K562 (cell line): ENCODE results near the gene GGTLC2. TPM values are rescaled to one million over a fixed set of nuclear protein-coding genes. Genes with fewer than 3 reads are reported as not detected.

Source experiments
- DIDO1 ChIP-seq: fragments of 450-650 bp; IDR thresholded peaks from 2 replicates; pipeline ENCODE4 v1.6.1; 2016; ENCODE audit warnings: low read depth, missing biosample characterization, missing genetic modification characterization
- FOXP1 ChIP-seq: sonication (generic); formaldehyde crosslinking; IDR thresholded peaks from 2 replicates; pipeline ENCODE4 v1.8.0; 2022; ENCODE audit warnings: mild to moderate bottlenecking, missing genetic modification reagents
- HNRNPL ChIP-seq: fragments of 200-400 bp; formaldehyde crosslinking; IDR thresholded peaks from 2 replicates; pipeline ENCODE4 v1.6.1; 2017; ENCODE audit warnings: low read depth, mild to moderate bottlenecking, low read length
- IFI16 ChIP-seq: fragments of 250-450 bp; sonication (Bioruptor Pico); IDR thresholded peaks from 2 replicates; pipeline ENCODE4 v2.1.2; 2022; ENCODE audit warnings: mild to moderate bottlenecking, inconsistent platforms
- KDM2B ChIP-seq: fragments of 250-450 bp; sonication (Bioruptor Pico); IDR thresholded peaks from 2 replicates; pipeline ENCODE4 v1.8.0; 2021; ENCODE audit warnings: mild to moderate bottlenecking, moderate library complexity
- MYNN ChIP-seq, 2 experiments: sonication (generic); formaldehyde crosslinking in 1 of 2; IDR thresholded peaks; 2 replicates each; pipeline versions ENCODE4 v1.5.0 to v1.6.1; 2016 to 2020; ENCODE audit warnings: antibody characterized with exemption in 1 of 2, missing genetic modification reagents in 1 of 2
- SMARCE1 ChIP-seq: fragments of 450-650 bp; IDR thresholded peaks from 2 replicates; pipeline ENCODE4 v1.7.1; 2016; ENCODE audit warnings: mild to moderate bottlenecking
- TBL1XR1 ChIP-seq, 2 experiments: IDR thresholded peaks; 2 replicates each; pipeline ENCODE4 v1.6.1; 2012; ENCODE audit warnings: improper control_type of control experiment in 2 of 2, low read length in 2 of 2, mild to moderate bottlenecking in 1 of 2
- TFE3 ChIP-seq: fragments of 450-650 bp; formaldehyde crosslinking; IDR thresholded peaks from 2 replicates; pipeline ENCODE4 v1.4.0; 2020; ENCODE audit warnings: mild to moderate bottlenecking, mixed read lengths
- ZBTB40 ChIP-seq, 2 experiments: fragments of 450-650 bp in 1 of 2; sonication (generic) in 1 of 2; formaldehyde crosslinking in 1 of 2; IDR thresholded peaks; 2 replicates each; pipeline versions ENCODE4 v1.7.1 to v1.9.0; 2016 to 2022; ENCODE audit warnings: inconsistent platforms in 1 of 2, mild to moderate bottlenecking in 1 of 2, missing genetic modification reagents in 1 of 2
- ZNF121 ChIP-seq: sonication (generic); formaldehyde crosslinking; conservative IDR thresholded peaks from 2 replicates; pipeline ENCODE4 v1.8.0; 2022; ENCODE audit warnings: missing genetic modification reagents
- ZNF253 ChIP-seq: fragments of 250-450 bp; sonication (Bioruptor Pico); conservative IDR thresholded peaks from 2 replicates; pipeline ENCODE4 v1.6.1; 2021; ENCODE audit warnings: mild to moderate bottlenecking
- ZNF639 ChIP-seq, 2 experiments: fragments of 200-800 bp in 1 of 2; sonication (Bioruptor generic) in 1 of 2; sonication (generic) in 1 of 2; formaldehyde crosslinking in 1 of 2; IDR thresholded peaks in 1 of 2; conservative IDR thresholded peaks in 1 of 2; 2 replicates each; pipeline versions ENCODE4 v1.5.0 to v1.6.1; 2016 to 2020; ENCODE audit warnings: missing compliant biosample characterization in 1 of 2, missing genetic modification characterization in 1 of 2, missing genetic modification reagents in 1 of 2
- polyA plus RNA-seq, 8 experiments: library from polyadenylated mRNA; depleted of rRNA in 4 of 8; stranded (reverse) in 5 of 8; unstranded in 3 of 8; fragments of >200 nt; fragmentation: Nextera tagmentation in 2 of 8; fragmentation: Illumina TruSeq in 1 of 8; extraction: Ambion mirVana in 2 of 8; extraction: Trizol in 1 of 8; gene quantifications; 2 replicates each; pipeline versions ENCODE4 v1.2.1 to v1.2.3, GENCODE V29; 2011 to 2014; ENCODE audit warnings: inconsistent platforms in 1 of 8, missing spikeins in 1 of 8
- total RNA-seq, 7 experiments: library from RNA; depleted of rRNA in 6 of 7; stranded (reverse); fragments of >200 nt in 6 of 7; fragmentation: Illumina TruSeq in 2 of 7; extraction: Trizol in 2 of 7; gene quantifications; 2 replicates each; pipeline versions ENCODE4 v1.2.1 to v1.2.3, GENCODE V29; 2011 to 2021; ENCODE audit warnings: low replicate concordance in 1 of 7

GGTLC2 gene
- total and polyA plus RNA-seq, 9 of the 15 experiments (the other 6 are each of a cell fraction or from before 2014, with no cell fraction given), result not detected

- TF ChIP-seq ZNF639 (CRISPR knock-in tag; conservative IDR thresholded peaks at IDR 0.05 in 1 of 2, IDR thresholded peaks at IDR 0.05 in 1 of 2) (peak in 1 of 2 experiments; percentile 90; a peak in 1 of 4 replicates), KDM2B (CRISPR knock-in tag) (no peak), ZNF253 (CRISPR knock-in tag) (no peak), IFI16 (CRISPR knock-in tag) (no peak), HNRNPL (no peak), FOXP1 (CRISPR knock-in tag) (no peak), TFE3 (CRISPR knock-in tag) (no peak), TBL1XR1 (IDR thresholded peaks at IDR 0.05; ENCODE audit: low read length in 2 of 2) (no peak), ZNF121 (CRISPR knock-in tag) (no peak), DIDO1 (tag) (no peak), MYNN (IDR thresholded peaks at IDR 0.05) (no peak), MYNN (CRISPR knock-in tag; IDR thresholded peaks at IDR 0.05) (peak; percentile 48; the same call in 1 of the 2 replicates), ZBTB40 (IDR thresholded peaks at IDR 0.05) (no peak), ZBTB40 (CRISPR knock-in tag; IDR thresholded peaks at IDR 0.05) (0 out of 2 replicates have a peak, but pooled peaks have one; percentile 61), SMARCE1 (no peak)
Measured at GRCh38 chr22:22604326-22605073, 39.9 kb upstream of the GGTLC2 start (continued).
